HG02588 (cell line): ENCODE results near the gene KDM5A.
"Not testable (repeated sequence)": the region's sequence is repeated elsewhere in the genome, so short reads cannot be mapped to it uniquely, and the experiment has no call there.

Experiments used
- ATAC-seq: cut with Tn5 transposase; IDR thresholded peaks from one replicate; pipeline ENCODE4 v1.9.1; 2021; ENCODE audit warnings: mild to moderate bottlenecking, moderate library complexity; ENCODE audit not compliant: unreplicated experiment

KDM5A gene

GRCh38 chr12:389142-390096, at the start of gene KDM5A:
Gene KDM5A (minus strand): TSS chr12:389320. CDS start chr12:389091, 229 bp downstream.
- peak; percentile 93 for ATAC-seq

- ATAC-seq = not testable (repeated sequence)
Observed at GRCh38 chr12:435737-436136, 46.6 kb upstream of the KDM5A start.

GRCh38 chr12:422526-422925, 33.4 kb upstream of the KDM5A start:
- ATAC-seq = no peak

GRCh38 chr12:418432-418831, 29.3 kb upstream of the KDM5A start:
- ATAC-seq = no peak

GRCh38 chr12:414859-415258, 25.7 kb upstream of the KDM5A start:
- ATAC-seq = no peak

- no peak for ATAC-seq
Observed at GRCh38 chr12:402029-402389, 12.9 kb upstream of the KDM5A start.

GRCh38 chr12:401235-402028, 12.3 kb upstream of the KDM5A start, which contains the start of gene CCDC77:
Gene CCDC77 (plus strand): TSS chr12:401644. CDS start chr12:409384, 7,740 bp downstream.
- peak; percentile 96 for ATAC-seq

GRCh38 chr12:400828-401227, 11.7 kb upstream of the KDM5A start:
- ATAC-seq = no peak

- peak; percentile 16 for ATAC-seq
Observed at GRCh38 chr12:388541-389141, 479 bp downstream of the KDM5A start.

GRCh38 chr12:388012-388411, 1.1 kb downstream of the KDM5A start:
- no peak for ATAC-seq

GRCh38 chr12:386651-387050, 2.5 kb downstream of the KDM5A start:
- no peak for ATAC-seq

- ATAC-seq = not testable (repeated sequence)
Observed at GRCh38 chr12:370739-371485, 18.2 kb downstream of the KDM5A start.

- ATAC-seq = no peak
Observed at GRCh38 chr12:367972-368371, 21.1 kb downstream of the KDM5A start.

- no peak for ATAC-seq
Observed at GRCh38 chr12:366820-367219, 22.3 kb downstream of the KDM5A start.

GRCh38 chr12:359091-359490, 30.0 kb downstream of the KDM5A start:
- no peak for ATAC-seq

GRCh38 chr12:356276-356988, 32.7 kb downstream of the KDM5A start:
- no peak for ATAC-seq

GRCh38 chr12:351197-351596, 37.9 kb downstream of the KDM5A start:
- not testable (repeated sequence) for ATAC-seq

- ATAC-seq = not testable (repeated sequence)
Observed at GRCh38 chr12:349625-350024, 39.5 kb downstream of the KDM5A start.

GRCh38 chr12:343036-343435, 46.1 kb downstream of the KDM5A start:
- ATAC-seq = not testable (repeated sequence)

- ATAC-seq = no peak
Observed at GRCh38 chr12:337039-337438, 52.1 kb downstream of the KDM5A start.
